GM23338 (cell line): ENCODE data around the gene DACH2. TPM values are rescaled to one million over a fixed set of nuclear protein-coding genes. Genes with fewer than 3 reads are reported as not detected.

Experiments
- ATAC-seq: fragments of 200-7000 bp; cut with Tn5 transposase; 3 replicates; pipeline ENCODE4 v1.9.1; 2020
- DNase-seq: peaks from one replicate; pipeline ENCODE4 v3.0.0-alpha.2; 2015; ENCODE audit warnings: low spot score
- H2AFZ ChIP-seq: fragments of 200-600 bp; sonication (generic); 2 replicates; pipeline ENCODE4 v1.8.0; 2016; ENCODE audit warnings: antibody characterized with exemption, mild to moderate bottlenecking, moderate library complexity
- H3F3A ChIP-seq: fragments of 200-600 bp; sonication (generic); replicated peaks from 2 replicates; pipeline ENCODE4 v1.8.0; 2017; ENCODE audit warnings: antibody characterized with exemption, mixed run types, low read depth
- H3K27ac ChIP-seq: fragments of 200-600 bp; sonication (generic); 2 replicates; pipeline ENCODE4 v1.6.1; 2016; ENCODE audit warnings: low read depth
- H3K27me3 ChIP-seq: fragments of 200-600 bp; sonication (generic); 2 replicates; pipeline ENCODE4 v1.8.0; 2016; ENCODE audit warnings: mild to moderate bottlenecking, mixed run types, moderate library complexity; ENCODE audit not compliant: insufficient read depth
- H3K36me3 ChIP-seq: fragments of 200-600 bp; sonication (generic); 2 replicates; pipeline ENCODE4 v1.8.0; 2016; ENCODE audit warnings: mild to moderate bottlenecking; ENCODE audit not compliant: insufficient read depth
- H3K4me1 ChIP-seq: fragments of 200-600 bp; sonication (generic); 2 replicates; pipeline ENCODE4 v1.8.0; 2016; ENCODE audit warnings: mild to moderate bottlenecking, moderate library complexity; ENCODE audit not compliant: insufficient read depth
- H3K4me2 ChIP-seq: fragments of 200-600 bp; sonication (generic); 2 replicates; pipeline ENCODE4 v1.7.1; 2017; ENCODE audit warnings: mixed run types
- H3K4me3 ChIP-seq: fragments of 200-600 bp; sonication (generic); 2 replicates; pipeline ENCODE4 v1.6.1; 2016; ENCODE audit warnings: mixed run types
- H3K79me2 ChIP-seq: fragments of 200-600 bp; sonication (generic); replicated peaks from 2 replicates; pipeline ENCODE4 v1.8.0; 2017; ENCODE audit warnings: mild to moderate bottlenecking; ENCODE audit not compliant: insufficient read depth
- H3K9me2 ChIP-seq: fragments of 200-600 bp; sonication (generic); 2 replicates; pipeline ENCODE4 v1.8.0; 2017; ENCODE audit not compliant: insufficient read depth
- H4K20me1 ChIP-seq: fragments of 200-600 bp; sonication (generic); replicated peaks from 2 replicates; pipeline ENCODE4 v1.8.0; 2017; ENCODE audit warnings: mild to moderate bottlenecking; ENCODE audit not compliant: insufficient read depth
- H3K27ac Mint-ChIP-seq: 2 replicates; pipeline ENCODE4 v1.8.0; 2020; ENCODE audit warnings: inconsistent platforms, mild to moderate bottlenecking, moderate library complexity, mixed read lengths
- H3K27me3 Mint-ChIP-seq: 3 replicates; pipeline ENCODE4 v1.8.0; 2022; ENCODE audit warnings: low read depth, mild to moderate bottlenecking, moderate library complexity, mixed read lengths, inconsistent platforms; ENCODE audit not compliant: insufficient read depth, poor library complexity
- H3K36me3 Mint-ChIP-seq: 3 replicates; pipeline ENCODE4 v1.8.0; 2021; ENCODE audit warnings: low read depth, mild to moderate bottlenecking, inconsistent platforms, moderate library complexity, mixed read lengths
- H3K4me1 Mint-ChIP-seq: 3 replicates; pipeline ENCODE4 v1.8.0; 2020; ENCODE audit warnings: mild to moderate bottlenecking, inconsistent platforms, mixed read lengths
- H3K4me3 Mint-ChIP-seq: 3 replicates; pipeline ENCODE4 v1.8.0; 2021; ENCODE audit warnings: moderate library complexity, mild to moderate bottlenecking, inconsistent platforms, mixed read lengths
- H3K9me3 Mint-ChIP-seq: 3 replicates; pipeline ENCODE4 v1.8.0; 2020; ENCODE audit warnings: moderate library complexity, mild to moderate bottlenecking, inconsistent platforms, mixed read lengths
- CREB1 ChIP-seq: fragments of 250-450 bp; sonication (Bioruptor Pico); IDR thresholded peaks from 2 replicates; pipeline ENCODE4 v1.5.0; 2020; ENCODE audit warnings: low read depth, mild to moderate bottlenecking, moderate library complexity
- CTCF ChIP-seq, 2 experiments: fragments of 200-600 bp in 1 of 2; sonication (generic) in 1 of 2; conservative IDR thresholded peaks; 2 replicates each; pipeline versions ENCODE4 v1.5.1 to v1.6.1; 2016 to 2017; ENCODE audit warnings: antibody characterized with exemption in 2 of 2, low read depth in 2 of 2, mild to moderate bottlenecking in 2 of 2, moderate library complexity in 1 of 2
- ETS1 ChIP-seq: IDR thresholded peaks from 2 replicates; pipeline ENCODE4 v1.6.1; 2016; ENCODE audit warnings: antibody characterized with exemption
- EZH2 ChIP-seq: fragments of 200-600 bp; sonication (generic); IDR thresholded peaks from one replicate; pipeline ENCODE4 v1.8.0; 2017; ENCODE audit warnings: antibody characterized with exemption, mild to moderate bottlenecking, low read depth; ENCODE audit not compliant: unreplicated experiment
- EZH2phosphoT487 ChIP-seq: fragments of 200-600 bp; sonication (generic); IDR thresholded peaks from one replicate; pipeline ENCODE4 v1.8.1; 2018; ENCODE audit warnings: antibody characterized with exemption; ENCODE audit not compliant: unreplicated experiment
- JUNB ChIP-seq: IDR thresholded peaks from one replicate; pipeline ENCODE4 v1.6.1; 2016; ENCODE audit warnings: antibody characterized with exemption; ENCODE audit not compliant: unreplicated experiment
- NANOG ChIP-seq: IDR thresholded peaks from 2 replicates; pipeline ENCODE4 v1.6.1; 2016; ENCODE audit warnings: antibody characterized with exemption, borderline replicate concordance
- POLR2AphosphoS5 ChIP-seq: IDR thresholded peaks from 2 replicates; pipeline ENCODE4 v1.6.1; 2016; ENCODE audit warnings: antibody characterized with exemption, low read depth
- REST ChIP-seq: IDR thresholded peaks from one replicate; pipeline ENCODE4 v1.6.1; 2018; ENCODE audit warnings: antibody characterized with exemption; ENCODE audit not compliant: unreplicated experiment
- STAT1 ChIP-seq: IDR thresholded peaks from one replicate; pipeline ENCODE4 v1.6.1; 2016; ENCODE audit warnings: antibody characterized with exemption; ENCODE audit not compliant: unreplicated experiment
- ZNF114 ChIP-seq: fragments of 250-450 bp; sonication (Bioruptor Pico); IDR thresholded peaks from 2 replicates; pipeline ENCODE4 v1.5.0; 2020; ENCODE audit warnings: mild to moderate bottlenecking, moderate library complexity
- ZNF331 ChIP-seq: fragments of 250-450 bp; sonication (Bioruptor Pico); IDR thresholded peaks from 2 replicates; pipeline ENCODE4 v1.5.0; 2020; ENCODE audit warnings: low read depth, mild to moderate bottlenecking, moderate library complexity
- ZNF462 ChIP-seq: fragments of 250-450 bp; sonication (Bioruptor Pico); IDR thresholded peaks from 2 replicates; pipeline ENCODE4 v1.5.0; 2020; ENCODE audit warnings: mild to moderate bottlenecking, moderate library complexity
- polyA plus RNA-seq: library from polyadenylated mRNA; unstranded; fragments of >200 nt; fragmentation: Nextera tagmentation; extraction: Ambion mirVana; gene quantifications from 2 replicates; pipeline ENCODE4 v1.2.1, GENCODE V29; 2016
- total RNA-seq: library from RNA; depleted of rRNA; stranded (reverse); fragments of >200 nt; shearing (Covaris generic); gene quantifications from 2 replicates; pipeline ENCODE4 v1.2.3, GENCODE V29; 2014

DACH2 gene
- total and polyA plus RNA-seq, 2 experiments from 2014 or later: 2.4 to 4.6 TPM

GRCh38 chrX:86504297-86504696, 356.0 kb downstream of the DACH2 start:
- H3F3A ChIP-seq: no peaks in the 10 kb centered on the region
- H3K27me3 ChIP-seq: no peaks in the 10 kb centered on the region
- H4K20me1 ChIP-seq: no peaks in the 10 kb centered on the region
- H3K4me1 Mint-ChIP-seq: peaks cover 21% of the 10 kb centered on the region
- H3K4me1 ChIP-seq: peaks cover 6% of the 10 kb centered on the region; the same call in 1 of the 2 replicates
- no peak overlapping the region for H3K27ac Mint-ChIP-seq
- ATAC-seq: no peak
- H3K36me3 ChIP-seq: no peaks in the 10 kb centered on the region
- H3K36me3 Mint-ChIP-seq: no peaks in the 10 kb centered on the region
- H3K9me2 ChIP-seq: no peaks in the 10 kb centered on the region
- H3K4me2 ChIP-seq: no peak overlapping the region
- no peaks in the 10 kb centered on the region for H3K79me2 ChIP-seq
- H3K27ac ChIP-seq: no peak overlapping the region
- H3K4me3 ChIP-seq: no peak overlapping the region
- H3K9me3 Mint-ChIP-seq: no peaks in the 10 kb centered on the region
- H3K27me3 Mint-ChIP-seq: no peaks in the 10 kb centered on the region
- H2AFZ ChIP-seq: no peak overlapping the region
- TF ChIP-seq ETS1 (no peak), REST (no peak), POLR2AphosphoS5 (no peak), ZNF331 (CRISPR knock-in tag) (no peak), ZNF462 (no peak), EZH2phosphoT487 (no peak), STAT1 (no peak), ZNF114 (no peak), NANOG (no peak), CREB1 (CRISPR knock-in tag) (no peak), EZH2 (no peak), JUNB (no peak), CTCF (conservative IDR thresholded peaks at IDR 0.05; ENCODE audit: low read depth in 2 of 2) (no peak)
- no peak overlapping the region for H3K4me3 Mint-ChIP-seq
- DNase-seq: no peak
